Prostate gland (tissue), 2 donors: ENCODE results near the gene DBH.

ENCODE experiments used
- CTCF ChIP-seq, 4 experiments: fragments of 200-600 bp in 2 of 4; fragments of 450-650 bp in 2 of 4; sonication (generic) in 2 of 4; IDR thresholded peaks; 1 replicate in 3 of 4; 2 replicates in 1 of 4; pipeline ENCODE4 v1.5.1; 2016 to 2019; ENCODE audit warnings: antibody characterized with exemption in 4 of 4, mild to moderate bottlenecking in 2 of 4, moderate library complexity in 2 of 4
- POLR2A ChIP-seq: fragments of 450-650 bp; IDR thresholded peaks from one replicate; pipeline ENCODE4 v1.6.1; 2016; ENCODE audit warnings: antibody characterized with exemption, mild to moderate bottlenecking

DNA sequence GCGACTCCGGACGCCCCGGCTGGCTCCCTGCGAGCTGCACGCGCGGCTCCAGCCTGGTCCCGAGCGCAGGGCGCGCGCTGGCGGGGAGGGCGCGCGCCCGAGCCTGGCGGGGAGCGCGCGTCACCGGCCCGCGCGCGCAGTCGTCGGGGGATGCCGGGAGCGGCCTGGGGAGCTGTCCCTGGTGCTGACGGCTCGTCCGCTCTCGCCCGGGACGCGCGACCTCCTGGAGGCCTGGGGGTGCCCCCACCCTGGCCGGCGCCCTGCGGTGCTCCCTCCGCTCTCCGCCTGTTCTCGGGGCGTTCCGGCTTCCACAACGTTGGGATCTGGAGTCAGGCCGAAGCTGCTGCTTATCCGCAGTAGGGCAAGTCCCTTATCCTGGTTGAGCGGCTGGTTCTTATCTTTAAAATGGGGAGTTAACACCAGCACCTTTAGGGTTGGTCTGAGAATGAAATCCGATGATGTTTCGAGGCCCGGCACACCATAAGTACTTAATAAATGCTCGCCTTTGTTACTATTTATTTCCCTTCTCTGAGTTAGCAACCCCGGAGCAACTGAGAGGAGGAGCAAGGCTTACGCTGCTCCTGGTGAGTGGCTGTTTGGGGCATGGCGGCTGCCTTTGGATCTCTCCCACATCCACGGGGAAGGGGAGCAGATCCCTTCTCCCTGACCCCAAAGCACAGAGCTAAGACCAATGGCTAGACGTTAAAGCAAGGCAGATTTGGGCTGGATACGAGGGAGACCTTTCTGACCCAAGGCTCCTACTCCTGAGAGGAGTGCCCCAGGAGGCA lies 26.7 kb upstream of the DBH start, which contains the start of gene FAM163B:
- TF ChIP-seq POLR2A (no peak), CTCF (IDR thresholded peaks at IDR 0.05) (no peak)
